Astrocyte of the hippocampus (primary cell): ENCODE measurements around the gene SIGLEC15.
"Not testable (repeated sequence)": the region's sequence is repeated elsewhere in the genome, so short reads cannot be mapped to it uniquely, and the experiment has no call there.

Experiments
- DNase-seq: peaks from one replicate; pipeline ENCODE4 v3.0.0; 2011; ENCODE audit warnings: low read depth, low spot score

Gene SIGLEC15

DNA sequence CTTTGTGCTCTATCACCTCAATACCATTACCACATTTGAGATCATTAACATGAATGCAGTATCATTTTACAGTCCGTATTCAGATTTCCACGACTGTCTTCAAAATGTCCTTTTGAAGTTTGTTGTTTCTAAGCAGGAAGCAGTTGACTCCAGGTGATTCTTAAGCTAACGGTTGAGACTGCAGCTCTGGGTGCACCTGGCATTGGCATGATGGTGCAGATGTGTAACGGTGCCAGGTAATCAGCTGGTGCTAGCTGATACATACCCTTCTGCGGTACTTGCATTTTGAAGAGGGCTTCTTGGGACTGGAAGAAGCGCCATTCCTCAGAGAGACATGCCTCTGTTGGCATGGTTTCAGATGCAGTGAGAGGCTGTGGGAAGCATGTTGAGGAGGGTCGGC, 19.5 kb downstream of the SIGLEC15 start:
- DNase-seq, result no peak

DNA sequence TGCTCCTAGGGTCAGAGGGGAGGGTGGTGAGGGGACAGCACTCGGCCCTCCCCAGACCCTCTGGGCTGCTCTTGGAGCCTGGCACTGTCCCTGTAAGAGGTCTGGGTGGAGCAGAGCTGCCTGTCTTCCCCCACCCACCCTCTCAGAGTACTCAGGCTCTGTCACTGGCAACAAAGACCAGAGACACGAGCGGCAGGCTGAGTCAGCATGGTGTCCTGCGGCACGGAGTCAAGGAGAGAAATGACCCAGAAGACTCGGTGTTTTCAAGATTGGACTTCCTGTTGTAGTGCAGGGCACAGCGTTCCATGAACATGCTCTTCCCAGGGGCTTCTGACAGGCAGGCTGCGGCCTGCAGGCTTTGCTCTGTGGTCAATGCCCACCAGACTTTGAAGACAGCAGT, 19.9 kb downstream of the SIGLEC15 start:
- no peak for DNase-seq

DNA sequence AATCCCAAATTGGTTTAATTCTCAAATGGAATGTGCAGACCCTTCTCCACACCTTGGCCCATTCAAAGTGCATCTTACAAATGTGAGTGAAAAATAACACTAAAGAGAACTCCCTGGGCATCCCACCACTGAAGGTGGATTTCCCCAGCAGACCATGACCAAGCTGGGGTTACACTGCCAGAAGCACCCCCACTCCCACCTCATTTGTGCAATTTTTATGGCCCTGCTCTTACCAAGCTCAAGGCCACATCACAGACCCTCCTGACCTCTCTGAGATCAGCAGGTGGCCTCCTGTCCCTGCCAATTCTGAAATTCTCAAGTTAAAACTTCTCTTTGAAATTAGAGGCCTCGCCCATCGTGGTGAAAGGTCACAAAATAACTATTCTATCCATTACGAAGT, 21.6 kb downstream of the SIGLEC15 start:
- no peak for DNase-seq

DNA sequence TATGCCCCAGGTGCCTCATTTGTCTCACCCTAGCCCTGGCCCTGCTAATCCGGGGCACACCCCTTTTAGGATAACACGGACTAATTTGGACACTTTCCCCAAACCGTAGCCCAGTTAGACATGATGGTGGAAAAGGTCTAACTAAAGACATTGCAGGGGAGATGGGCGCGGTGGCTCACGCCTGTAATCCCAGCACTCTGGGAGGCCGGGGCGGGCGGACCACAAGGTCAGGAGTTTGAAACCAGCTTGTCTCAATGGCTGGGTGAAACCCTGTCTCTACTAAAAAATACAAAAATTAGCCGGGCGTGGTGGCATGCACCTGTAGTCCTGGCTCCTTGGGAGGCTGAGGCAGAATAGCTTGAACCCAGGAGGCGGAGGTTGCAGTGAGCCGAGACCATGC, 23.2 kb downstream of the SIGLEC15 start:
- DNase-seq, result not testable (repeated sequence)

DNA sequence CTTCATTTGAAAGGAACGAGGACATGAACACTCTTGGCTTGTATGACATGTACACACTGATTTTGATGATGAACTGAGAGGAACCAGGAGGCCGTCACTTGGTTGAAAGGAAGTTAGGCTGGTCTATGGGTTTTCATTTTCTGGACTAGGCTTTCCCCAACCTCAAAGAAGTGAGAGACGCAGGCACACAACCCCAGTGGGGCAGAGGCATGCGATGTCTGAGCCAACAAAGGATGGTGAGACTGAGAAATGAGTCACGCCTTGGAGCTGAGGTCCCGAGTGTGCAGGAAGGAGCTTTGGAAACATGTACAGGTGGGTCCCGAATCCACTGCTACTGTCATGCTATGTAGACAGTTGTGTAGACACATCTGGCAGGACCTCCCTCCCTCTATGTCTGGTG, 24.1 kb downstream of the SIGLEC15 start:
- DNase-seq, result no peak

DNA sequence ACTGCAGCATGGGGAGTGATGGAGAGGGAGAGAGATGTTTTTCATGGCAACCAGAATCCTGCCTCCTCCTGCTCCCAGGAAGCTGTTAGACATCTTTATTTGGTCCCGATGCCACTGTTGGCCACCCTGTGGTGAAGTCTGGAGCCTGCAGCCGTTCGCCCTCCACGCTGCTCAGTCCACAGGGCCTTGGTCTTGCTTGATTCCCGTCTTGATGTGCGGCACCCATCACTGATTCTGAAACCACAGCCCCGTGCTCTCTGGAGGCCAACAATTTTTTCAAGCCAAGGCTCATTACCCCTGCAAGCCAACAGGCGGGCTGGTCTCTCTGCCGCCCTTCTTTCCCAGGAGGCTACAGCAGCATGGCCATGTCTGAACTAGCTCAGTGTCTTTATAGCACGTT, 24.5 kb downstream of the SIGLEC15 start:
- no peak for DNase-seq

DNA sequence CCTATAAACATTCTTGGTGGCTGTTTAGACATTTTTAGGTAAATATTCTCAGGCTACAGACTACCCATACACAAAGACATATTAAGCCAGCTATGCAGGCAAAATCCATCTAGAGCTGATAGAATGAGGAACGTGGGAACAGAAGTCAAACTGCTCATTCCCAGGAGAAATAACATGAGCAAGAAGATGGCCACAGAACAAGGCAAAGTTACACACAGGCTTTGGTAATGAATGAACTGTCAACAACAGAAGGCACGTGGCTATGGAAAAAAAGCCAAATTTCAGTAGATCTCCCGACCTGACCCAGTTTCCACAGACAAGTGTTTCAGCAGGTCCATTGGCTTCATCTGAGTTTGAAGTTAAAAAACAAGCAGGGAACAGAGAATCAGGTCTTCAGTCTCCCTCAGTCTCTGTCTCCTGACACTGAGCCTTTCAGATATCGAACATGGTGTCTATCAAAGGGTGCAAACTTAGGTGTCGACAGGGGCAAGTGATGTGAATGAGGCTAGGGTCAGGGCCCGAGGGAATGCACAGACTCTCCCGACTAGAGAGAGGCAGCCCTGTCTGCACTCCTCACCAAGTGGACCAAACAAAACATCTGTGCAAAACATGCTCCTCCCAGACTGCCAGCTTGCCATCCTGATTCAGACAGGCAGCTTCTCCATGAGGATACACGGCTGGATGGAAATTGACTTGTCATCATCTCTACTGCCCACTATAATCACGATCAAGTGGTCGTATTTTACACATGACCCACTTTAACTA, 25.9 kb downstream of the SIGLEC15 start:
- DNase-seq, result no peak

DNA sequence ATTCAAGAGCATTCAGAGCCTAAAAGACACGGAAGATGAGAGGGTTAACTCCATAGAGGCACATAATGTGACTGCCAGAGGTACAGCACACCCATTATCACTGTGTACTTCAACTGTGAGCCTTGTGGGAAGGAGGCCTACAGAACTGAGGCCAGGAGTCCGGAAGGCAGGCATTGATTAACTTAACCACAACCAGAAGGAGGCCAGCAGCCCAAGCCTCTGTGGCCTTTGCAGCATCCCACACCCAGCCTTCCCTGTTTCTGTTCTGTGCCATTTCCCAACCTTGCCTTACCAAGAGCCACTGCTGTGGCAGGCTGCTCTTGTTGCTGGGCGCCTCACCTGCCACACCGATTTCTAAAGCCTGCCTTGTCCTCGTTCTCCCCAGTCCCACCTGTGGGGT, 27.2 kb downstream of the SIGLEC15 start:
- no peak for DNase-seq

DNA sequence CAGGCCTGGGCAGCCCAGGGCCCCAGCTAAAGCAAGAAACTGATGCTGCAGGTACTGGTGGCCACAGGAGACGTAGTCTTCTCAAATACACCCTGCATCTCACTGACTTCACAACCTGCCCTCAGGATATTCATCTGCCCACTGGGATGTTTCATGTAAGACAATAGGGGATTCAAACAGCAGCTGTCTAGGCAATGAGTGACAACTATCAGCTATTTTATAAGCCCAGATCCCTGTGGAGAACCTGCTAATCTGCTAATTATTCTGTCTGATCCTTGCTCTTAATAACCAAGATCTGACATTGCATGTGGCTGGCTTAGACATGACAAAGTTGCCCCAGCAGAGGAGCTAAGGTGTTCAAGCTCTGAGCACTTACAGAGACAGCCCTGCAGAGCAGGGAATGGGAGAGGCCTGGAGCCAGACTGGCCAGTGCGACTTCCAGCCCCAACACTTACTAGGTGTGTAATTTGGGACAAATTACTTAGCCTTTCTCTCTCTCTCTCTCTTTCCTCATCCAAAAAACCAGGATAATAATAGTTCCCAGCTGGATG, 28.6 kb downstream of the SIGLEC15 start:
- DNase-seq, result no peak

DNA sequence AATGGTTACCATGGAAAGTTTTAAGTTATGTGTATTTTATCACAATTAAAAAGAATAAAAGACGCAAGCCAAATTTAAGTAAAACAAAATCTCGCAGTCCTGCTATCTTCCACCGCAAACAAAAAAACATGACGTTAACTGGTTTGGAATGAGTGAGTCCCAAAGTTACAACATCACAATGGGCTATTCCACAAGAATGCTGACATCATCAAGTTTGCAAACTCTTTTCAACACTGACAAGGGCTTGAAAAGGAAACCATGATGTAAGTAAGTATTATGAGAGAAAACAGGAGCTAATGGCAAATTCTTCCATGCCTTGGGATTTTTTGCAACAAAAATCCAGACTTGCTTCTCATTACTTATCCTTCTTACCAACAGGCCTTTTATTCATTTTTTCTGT, 31.1 kb downstream of the SIGLEC15 start:
- peak; percentile 77 for DNase-seq

DNA sequence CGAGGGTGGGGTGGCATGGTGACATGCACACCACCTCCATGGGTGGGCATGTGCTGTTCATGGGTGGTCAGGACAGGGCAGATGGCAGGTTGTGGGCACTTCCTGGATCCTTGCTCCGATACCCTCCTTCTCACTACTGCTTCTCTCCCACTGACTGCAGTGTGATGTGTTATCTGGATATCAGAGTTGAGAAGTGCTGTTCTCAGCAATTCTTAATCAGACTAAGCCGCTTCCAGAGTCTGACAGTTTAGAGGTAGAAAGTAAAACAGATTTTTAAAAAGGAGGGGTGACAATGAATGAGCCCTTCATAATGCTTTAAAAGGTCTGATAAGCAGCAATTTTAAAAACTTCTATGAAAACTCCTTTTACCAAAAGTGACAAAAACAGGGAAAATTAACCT, 33.9 kb downstream of the SIGLEC15 start:
- DNase-seq, result no peak

DNA sequence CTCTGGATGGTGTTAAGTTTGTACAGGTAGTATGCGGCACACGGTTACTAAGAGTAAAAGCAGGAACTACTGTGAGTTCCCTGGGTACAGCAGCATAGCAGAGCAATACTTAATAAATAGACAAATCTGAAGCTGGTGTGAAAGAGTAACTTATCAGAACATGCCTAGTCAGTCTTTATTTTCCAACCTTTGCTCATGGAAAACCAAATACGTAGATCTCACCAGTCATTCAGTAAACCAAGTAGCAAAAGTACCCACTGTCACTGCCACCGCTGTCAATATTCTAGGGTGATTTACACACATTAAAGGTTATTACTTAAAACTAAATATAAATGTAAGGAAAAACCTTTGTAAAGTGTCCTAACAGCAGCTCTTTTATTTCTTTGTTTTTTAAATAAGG, 35.0 kb downstream of the SIGLEC15 start:
- DNase-seq, result no peak

DNA sequence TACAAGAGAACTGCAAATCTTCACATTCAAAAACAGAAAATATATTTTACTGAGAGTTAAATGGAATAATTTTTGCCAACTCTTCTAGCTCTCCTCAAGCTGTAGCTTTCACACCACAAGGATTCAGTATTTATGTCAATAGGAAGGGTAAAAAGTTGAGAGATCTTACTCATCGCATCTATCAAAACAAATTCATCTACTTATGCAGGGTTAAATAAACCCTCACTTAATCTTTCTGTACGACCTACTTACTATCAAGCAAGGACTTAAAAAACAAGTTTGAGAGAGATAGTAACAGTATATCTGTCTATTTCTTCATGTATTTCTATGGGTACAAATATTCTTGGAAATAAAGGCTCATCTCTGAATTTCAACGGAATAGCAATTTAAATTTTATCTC, 35.5 kb downstream of the SIGLEC15 start:
- no peak for DNase-seq

DNA sequence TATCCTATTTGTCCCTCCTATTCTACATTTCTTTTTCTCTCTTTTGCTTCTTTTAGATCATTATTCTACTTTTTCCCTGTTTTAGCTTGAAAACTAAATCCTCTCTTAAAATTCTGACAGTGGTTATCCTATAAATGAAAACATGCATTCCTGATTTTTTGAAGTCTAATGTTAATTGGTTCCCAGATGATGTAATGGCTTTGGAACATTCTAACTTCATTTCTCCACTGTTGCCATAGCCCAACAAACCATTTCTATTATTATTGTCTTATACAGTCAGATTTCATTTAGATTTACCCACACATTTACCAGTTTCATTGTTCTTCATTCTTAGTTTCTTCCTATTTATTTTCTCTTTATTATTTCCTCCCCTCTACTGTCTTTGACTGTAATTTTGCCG, 36.5 kb downstream of the SIGLEC15 start:
- no peak for DNase-seq

DNA sequence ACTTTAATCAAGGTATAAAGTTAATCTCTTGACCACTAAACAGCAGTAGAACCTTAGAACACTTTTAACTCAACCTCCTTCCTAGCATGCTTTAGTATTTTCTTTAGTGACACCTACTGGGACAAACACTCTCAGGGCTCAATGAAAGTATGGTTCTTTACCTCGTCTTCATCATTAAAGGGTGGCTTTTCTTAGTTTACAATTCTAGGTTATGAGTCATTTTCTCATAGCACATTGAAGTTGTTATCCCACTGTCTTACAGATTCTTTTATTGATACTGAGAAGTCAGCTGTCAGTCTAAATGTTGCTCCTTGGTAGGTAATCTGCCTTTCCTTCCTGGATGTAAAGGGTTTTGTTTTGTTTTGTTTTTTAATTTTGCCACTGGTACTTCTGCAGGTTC, 38.0 kb downstream of the SIGLEC15 start:
- DNase-seq, result no peak

DNA sequence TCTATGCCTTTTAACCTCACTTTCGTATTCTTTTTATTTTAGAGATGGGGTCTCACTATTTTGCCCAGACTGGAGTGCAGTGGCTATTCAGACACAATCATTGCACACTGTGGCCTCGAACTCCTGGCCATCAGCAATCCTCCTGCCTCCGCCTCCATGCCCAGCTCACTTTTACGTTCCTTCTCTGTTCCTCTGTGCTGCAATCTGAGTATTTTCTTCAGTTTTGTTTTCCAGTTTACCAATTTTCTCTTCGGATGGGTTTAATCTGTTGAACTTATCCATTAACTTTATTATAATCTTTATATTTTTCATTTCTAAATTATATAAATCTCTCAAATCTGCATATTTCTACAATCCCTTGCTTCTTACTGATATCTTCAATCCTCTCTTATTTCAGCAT, 38.6 kb downstream of the SIGLEC15 start:
- no peak for DNase-seq

DNA sequence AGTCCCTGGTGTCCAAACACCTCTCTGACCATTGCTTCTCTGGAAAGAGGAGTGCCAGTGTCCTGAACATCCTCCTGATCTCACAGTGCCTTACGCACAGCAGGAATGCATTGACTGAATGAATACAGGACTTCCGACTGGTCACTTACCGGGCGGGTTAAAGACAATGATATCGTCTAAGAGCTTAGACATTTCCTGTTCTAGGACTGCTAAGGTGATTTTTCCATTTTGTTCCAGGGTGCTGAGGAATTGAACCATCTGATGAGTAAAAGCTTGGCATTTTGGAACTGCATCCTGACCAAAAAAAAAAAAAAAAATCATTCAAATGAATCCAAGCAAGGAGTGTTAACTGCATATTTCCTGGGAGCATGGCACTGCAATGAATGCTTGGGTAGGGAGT, 40.0 kb downstream of the SIGLEC15 start:
- DNase-seq, result no peak

DNA sequence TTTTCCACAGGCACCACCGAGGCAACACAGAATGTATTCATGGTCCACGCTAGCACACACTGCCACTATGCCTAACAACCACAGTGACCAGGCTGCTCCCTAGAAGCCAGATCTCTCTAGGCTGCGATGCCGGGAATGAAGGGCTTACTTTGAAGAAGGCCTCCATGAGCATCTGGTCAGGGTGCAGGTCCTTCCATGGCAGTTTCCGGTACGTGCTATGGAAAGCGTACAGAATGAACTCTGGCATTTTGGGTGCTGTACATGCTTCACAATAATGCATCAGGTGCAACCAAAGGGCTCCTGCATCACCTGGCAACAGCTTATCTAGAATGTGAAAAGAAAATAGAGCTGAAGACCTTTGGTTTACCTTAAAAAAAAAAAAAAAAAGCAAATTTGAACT, 44.9 kb downstream of the SIGLEC15 start:
- no peak for DNase-seq

DNA sequence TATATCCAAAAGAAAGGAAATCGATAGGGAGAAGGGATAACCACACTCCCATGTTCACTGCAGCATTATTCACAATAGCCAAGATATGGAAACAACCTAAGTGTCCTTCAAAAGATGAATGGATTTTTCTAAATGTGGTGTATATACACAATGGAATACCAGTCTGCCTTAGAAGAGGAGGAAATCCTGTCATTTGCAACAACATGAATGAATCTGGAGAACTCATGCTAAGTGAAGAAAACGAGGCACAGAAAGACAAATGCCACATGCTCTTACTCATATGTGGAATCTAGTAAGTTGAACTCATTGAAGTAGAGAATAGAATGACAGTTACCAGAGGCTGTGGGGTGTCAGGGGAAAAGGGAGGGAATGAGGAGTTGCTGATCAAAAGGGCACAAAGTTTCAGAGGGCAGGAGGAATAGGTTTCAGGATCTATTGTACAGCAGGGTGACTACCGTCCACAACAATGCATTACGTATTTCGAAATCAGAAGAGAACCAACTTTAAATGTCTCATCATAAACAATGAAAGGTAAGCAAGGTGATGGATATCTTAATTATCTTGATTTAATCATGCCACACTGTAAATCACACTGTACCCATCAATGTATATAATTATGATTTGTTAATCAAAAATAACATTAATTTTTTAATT, 46.1 kb downstream of the SIGLEC15 start:
- DNase-seq, result peak; percentile 11

DNA sequence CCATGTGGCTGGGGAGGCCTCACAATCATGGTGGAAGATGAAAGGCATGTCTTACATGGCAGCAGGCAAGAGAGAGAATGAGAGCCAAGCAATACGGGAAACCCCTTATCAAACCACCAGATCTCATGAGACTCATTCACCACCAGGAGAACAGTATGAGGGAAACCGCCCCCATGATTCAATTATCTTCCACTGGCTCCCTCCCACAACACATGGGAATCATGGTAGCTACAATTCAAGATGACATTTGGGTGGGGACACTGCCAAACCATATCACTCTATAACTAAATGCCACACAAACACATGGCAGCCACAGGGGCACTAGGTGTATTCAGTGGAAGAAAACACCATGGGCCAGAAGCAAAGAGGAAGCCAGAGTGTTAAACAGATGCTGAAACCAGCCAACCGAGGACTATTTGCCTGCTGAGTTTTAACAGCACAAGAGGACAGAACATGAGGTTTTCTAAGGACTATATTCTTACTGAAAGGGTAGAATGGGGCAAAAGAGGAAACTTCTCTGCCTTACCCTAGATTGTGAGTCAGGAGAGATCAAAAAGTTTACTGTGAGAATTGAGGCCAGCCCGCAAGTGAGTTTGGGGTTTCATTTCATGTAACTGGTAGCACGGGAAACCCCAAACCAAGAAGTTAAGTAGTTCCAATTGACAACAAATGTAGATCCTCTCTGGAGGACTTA, 49.2 kb downstream of the SIGLEC15 start:
- no peak for DNase-seq

DNA sequence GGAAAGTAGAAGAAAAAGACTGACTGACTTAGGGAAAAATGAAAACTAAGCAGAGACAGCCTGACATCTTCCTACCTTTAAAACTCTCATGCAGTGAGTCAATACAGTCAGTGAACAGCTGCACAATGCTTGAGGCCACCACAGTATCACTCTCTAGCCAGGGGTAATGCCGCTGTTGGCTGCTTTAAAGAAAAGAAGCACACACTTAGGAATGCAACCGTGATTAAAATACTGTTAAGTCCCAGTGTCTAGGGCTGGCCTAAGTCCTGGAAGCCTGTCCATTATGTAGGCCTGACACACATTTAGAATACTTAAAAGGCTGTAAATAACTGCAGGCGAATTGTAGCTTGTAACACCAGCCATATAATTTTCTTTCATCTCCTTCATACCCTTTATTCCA, 50.7 kb downstream of the SIGLEC15 start:
- peak; percentile 64 for DNase-seq

DNA sequence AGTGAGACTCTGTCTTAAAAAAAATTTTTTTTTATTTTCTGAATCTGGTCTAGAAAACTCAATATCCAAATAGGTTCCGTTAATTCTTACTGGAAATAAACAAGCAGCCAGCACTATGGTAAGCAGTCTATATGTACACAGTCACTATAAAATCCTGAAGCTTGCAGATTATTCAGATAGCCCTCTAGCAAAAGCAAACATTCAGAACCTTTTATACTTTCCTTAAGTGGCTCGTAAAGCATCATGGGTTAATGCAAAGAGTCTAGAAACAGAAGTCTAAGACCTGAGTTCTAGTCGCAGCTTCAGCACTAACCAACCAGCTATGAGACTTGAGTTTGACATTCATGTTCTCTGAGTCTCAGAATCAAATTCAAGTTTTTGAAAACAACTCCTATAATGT, 51.9 kb downstream of the SIGLEC15 start:
- DNase-seq, result no peak
